Measurements from ENCODE around the gene PRKCI. TPM values are rescaled to one million over a fixed set of nuclear protein-coding genes. Genes with fewer than 3 reads are reported as not detected.

The PRKCI gene
- total RNA-seq, 1 experiment from 2014 or later: 43.7 TPM

DNA sequence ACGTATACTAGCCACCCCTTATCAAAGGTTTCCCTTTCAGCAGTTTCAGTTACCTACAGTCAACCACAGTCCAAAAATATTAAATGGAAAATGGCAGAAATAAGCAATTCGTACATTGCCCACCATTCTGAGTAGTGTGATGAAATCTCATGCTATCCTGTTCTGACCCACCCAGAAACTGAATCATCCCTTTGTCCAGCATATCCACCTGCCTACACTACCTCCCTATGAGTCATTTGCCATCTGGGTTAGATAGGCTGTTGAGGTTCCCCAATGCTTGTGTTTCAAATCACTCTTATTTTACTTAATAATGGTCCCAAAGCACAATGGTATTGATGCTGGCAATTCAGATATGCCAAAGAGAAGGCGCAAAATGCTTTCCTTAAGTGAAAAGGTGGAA is 25.4 kb upstream of the PRKCI start:
- H3K4me1 ChIP-seq (ENCODE audit: control insufficient read depth, insufficient read depth, low read length): no peaks in the 10 kb centered on the region
- H3K36me3 ChIP-seq (ENCODE audit: control insufficient read depth, insufficient read depth, low read length): no peaks in the 10 kb centered on the region
- H3K27ac ChIP-seq (ENCODE audit: low read length): no peak overlapping the region
- BruUV-seq (replicated peaks): no TSS peak
- ChIA-PET POLR2A (no interaction called here), CTCF (no interaction called here)
- intact Hi-C loops (cut with micrococcal nuclease; ENCODE audit: unreplicated experiment) (no loop called here), in situ Hi-C loops (cut with HindIII; ENCODE audit: low pct_unique_long_range_greater_than_20kb, low sequenced_read_pairs) (no loop called here)
- peaks cover 10% of the 10 kb centered on the region; the same call in 1 of the 2 replicates for H3K27me3 ChIP-seq (ENCODE audit: control insufficient read depth, insufficient read depth, low read length)
- TF ChIP-seq SIN3A (IDR thresholded peaks at IDR 0.05; ENCODE audit: borderline replicate concordance, insufficient read depth, low read depth, low read length): no peak
- TF ChIP-seq, protein P1, sequence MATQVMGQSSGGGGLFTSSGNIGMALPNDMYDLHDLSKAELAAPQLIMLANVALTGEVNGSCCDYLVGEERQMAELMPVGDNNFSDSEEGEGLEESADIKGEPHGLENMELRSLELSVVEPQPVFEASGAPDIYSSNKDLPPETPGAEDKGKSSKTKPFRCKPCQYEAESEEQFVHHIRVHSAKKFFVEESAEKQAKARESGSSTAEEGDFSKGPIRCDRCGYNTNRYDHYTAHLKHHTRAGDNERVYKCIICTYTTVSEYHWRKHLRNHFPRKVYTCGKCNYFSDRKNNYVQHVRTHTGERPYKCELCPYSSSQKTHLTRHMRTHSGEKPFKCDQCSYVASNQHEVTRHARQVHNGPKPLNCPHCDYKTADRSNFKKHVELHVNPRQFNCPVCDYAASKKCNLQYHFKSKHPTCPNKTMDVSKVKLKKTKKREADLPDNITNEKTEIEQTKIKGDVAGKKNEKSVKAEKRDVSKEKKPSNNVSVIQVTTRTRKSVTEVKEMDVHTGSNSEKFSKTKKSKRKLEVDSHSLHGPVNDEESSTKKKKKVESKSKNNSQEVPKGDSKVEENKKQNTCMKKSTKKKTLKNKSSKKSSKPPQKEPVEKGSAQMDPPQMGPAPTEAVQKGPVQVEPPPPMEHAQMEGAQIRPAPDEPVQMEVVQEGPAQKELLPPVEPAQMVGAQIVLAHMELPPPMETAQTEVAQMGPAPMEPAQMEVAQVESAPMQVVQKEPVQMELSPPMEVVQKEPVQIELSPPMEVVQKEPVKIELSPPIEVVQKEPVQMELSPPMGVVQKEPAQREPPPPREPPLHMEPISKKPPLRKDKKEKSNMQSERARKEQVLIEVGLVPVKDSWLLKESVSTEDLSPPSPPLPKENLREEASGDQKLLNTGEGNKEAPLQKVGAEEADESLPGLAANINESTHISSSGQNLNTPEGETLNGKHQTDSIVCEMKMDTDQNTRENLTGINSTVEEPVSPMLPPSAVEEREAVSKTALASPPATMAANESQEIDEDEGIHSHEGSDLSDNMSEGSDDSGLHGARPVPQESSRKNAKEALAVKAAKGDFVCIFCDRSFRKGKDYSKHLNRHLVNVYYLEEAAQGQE (IDR thresholded peaks at IDR 0.05; ENCODE audit: insufficient read depth in 1 of 2, low read depth in 2 of 2, low read length in 1 of 2): no peak
- TF ChIP-seq TCF7L2 (IDR thresholded peaks at IDR 0.05; ENCODE audit: low read depth, low read length): no peak
- no peak for TF ChIP-seq POLR2AphosphoS5 (IDR thresholded peaks at IDR 0.05; ENCODE audit: low read depth, low read length)
- no peak overlapping the region for H3K4me3 ChIP-seq (ENCODE audit: low read depth in 2 of 2, low read length in 2 of 2)
- ATAC-seq (0 out of 2 replicates have a peak, but pooled peaks have one; percentile 51), DNase-seq (ENCODE audit: low read depth, low spot score) (no peak)
- no peaks in the 10 kb centered on the region for H3K9me3 ChIP-seq (ENCODE audit: control insufficient read depth, insufficient read depth, low read depth, low read length)

DNA sequence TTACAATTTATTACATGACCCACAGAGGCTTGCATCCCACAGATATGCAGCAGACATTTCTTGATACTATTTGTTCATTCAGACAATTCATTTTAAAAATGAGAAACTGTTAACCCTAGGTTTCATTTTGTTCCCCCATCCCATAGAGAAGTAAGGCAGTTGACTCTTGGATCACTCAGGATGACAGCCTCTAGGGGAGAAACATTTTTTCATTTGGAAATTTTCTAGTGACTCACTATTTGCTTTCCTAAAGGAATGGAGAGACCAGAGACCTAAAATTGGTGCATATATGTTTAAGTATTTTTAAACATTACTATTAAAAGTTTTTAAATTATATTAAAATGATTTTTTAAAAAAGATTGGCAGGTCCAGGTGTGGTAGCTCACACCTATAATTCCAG is 21.2 kb upstream of the PRKCI start:
- peaks cover 10% of the 10 kb centered on the region; the same call in 1 of the 2 replicates for H3K27me3 ChIP-seq (ENCODE audit: control insufficient read depth, insufficient read depth, low read length)
- H3K4me3 ChIP-seq (ENCODE audit: low read depth in 2 of 2, low read length in 2 of 2): no peak overlapping the region
- no peak for TF ChIP-seq SIN3A (IDR thresholded peaks at IDR 0.05; ENCODE audit: borderline replicate concordance, insufficient read depth, low read depth, low read length)
- TF ChIP-seq, protein P1 (IDR thresholded peaks at IDR 0.05; ENCODE audit: insufficient read depth in 1 of 2, low read depth in 2 of 2, low read length in 1 of 2): no peak
- no peak for TF ChIP-seq POLR2AphosphoS5 (IDR thresholded peaks at IDR 0.05; ENCODE audit: low read depth, low read length)
- no peak for TF ChIP-seq TCF7L2 (IDR thresholded peaks at IDR 0.05; ENCODE audit: low read depth, low read length)
- TF ChIP-seq, protein P2, sequence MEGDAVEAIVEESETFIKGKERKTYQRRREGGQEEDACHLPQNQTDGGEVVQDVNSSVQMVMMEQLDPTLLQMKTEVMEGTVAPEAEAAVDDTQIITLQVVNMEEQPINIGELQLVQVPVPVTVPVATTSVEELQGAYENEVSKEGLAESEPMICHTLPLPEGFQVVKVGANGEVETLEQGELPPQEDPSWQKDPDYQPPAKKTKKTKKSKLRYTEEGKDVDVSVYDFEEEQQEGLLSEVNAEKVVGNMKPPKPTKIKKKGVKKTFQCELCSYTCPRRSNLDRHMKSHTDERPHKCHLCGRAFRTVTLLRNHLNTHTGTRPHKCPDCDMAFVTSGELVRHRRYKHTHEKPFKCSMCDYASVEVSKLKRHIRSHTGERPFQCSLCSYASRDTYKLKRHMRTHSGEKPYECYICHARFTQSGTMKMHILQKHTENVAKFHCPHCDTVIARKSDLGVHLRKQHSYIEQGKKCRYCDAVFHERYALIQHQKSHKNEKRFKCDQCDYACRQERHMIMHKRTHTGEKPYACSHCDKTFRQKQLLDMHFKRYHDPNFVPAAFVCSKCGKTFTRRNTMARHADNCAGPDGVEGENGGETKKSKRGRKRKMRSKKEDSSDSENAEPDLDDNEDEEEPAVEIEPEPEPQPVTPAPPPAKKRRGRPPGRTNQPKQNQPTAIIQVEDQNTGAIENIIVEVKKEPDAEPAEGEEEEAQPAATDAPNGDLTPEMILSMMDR (IDR thresholded peaks at IDR 0.05): no peak
- H3K36me3 ChIP-seq (ENCODE audit: control insufficient read depth, insufficient read depth, low read length): no peaks in the 10 kb centered on the region
- no peak for DNase-seq (ENCODE audit: low read depth, low spot score)
- ATAC-seq: no peak
- BruUV-seq (replicated peaks): no TSS peak
- in situ Hi-C loops (cut with HindIII; ENCODE audit: low pct_unique_long_range_greater_than_20kb, low sequenced_read_pairs) (no loop called here), intact Hi-C loops (cut with micrococcal nuclease; ENCODE audit: unreplicated experiment) (no loop called here)
- no peak overlapping the region for H3K27ac ChIP-seq (ENCODE audit: low read length)
- H3K4me1 ChIP-seq (ENCODE audit: control insufficient read depth, insufficient read depth, low read length): no peaks in the 10 kb centered on the region
- H3K9me3 ChIP-seq (ENCODE audit: control insufficient read depth, insufficient read depth, low read depth, low read length): no peaks in the 10 kb centered on the region
- ChIA-PET CTCF (no interaction called here), POLR2A (no interaction called here)
